Progenitor cell of endocrine pancreas (in vitro differentiated cells): ENCODE results near the gene ABCA5. TPM values are rescaled to one million over a fixed set of nuclear protein-coding genes. Genes with fewer than 3 reads are reported as not detected.

ENCODE experiments used
- DNase-seq: peaks from one replicate; pipeline ENCODE4 v3.0.0; 2021; ENCODE audit warnings: low spot score; ENCODE audit not compliant: unreplicated experiment
- H3K27ac Mint-ChIP-seq: 2 replicates; pipeline ENCODE4 v1.8.0; 2021; ENCODE audit warnings: mild to moderate bottlenecking, moderate library complexity, mixed read lengths
- H3K27me3 Mint-ChIP-seq: 2 replicates; pipeline ENCODE4 v1.8.0; 2021; ENCODE audit warnings: mixed read lengths
- H3K36me3 Mint-ChIP-seq: 2 replicates; pipeline ENCODE4 v1.8.0; 2022; ENCODE audit warnings: mixed read lengths; ENCODE audit not compliant: insufficient read depth
- H3K4me1 Mint-ChIP-seq: 2 replicates; pipeline ENCODE4 v1.8.0; 2021; ENCODE audit warnings: low read depth, mixed read lengths
- H3K4me3 Mint-ChIP-seq: 2 replicates; pipeline ENCODE4 v1.8.0; 2021; ENCODE audit warnings: low read depth, mild to moderate bottlenecking, moderate library complexity, mixed read lengths
- H3K9me3 Mint-ChIP-seq: 2 replicates; pipeline ENCODE4 v1.8.0; 2021; ENCODE audit warnings: low read depth, mixed read lengths
- CTCF ChIP-seq: fragments of 200-600 bp; sonication (generic); IDR thresholded peaks from one replicate; pipeline ENCODE4 v1.5.0; 2021; ENCODE audit warnings: antibody characterized with exemption, mild to moderate bottlenecking; ENCODE audit not compliant: unreplicated experiment
- total RNA-seq: library from RNA; stranded (reverse); gene quantifications from 2 replicates; pipeline ENCODE4 v1.2.1, GENCODE V29; 2021

ABCA5 gene
- total RNA-seq, 1 donor from 2014 or later: 10.9 TPM

GRCh38 chr17:69363488-69364210, 36.7 kb upstream of the ABCA5 start:
- Mint-ChIP-seq H3K36me3 (no peaks in the 10 kb centered on the region), H3K9me3 (no peaks in the 10 kb centered on the region), H3K27me3 (no peaks in the 10 kb centered on the region), H3K27ac (no peak overlapping the region), H3K4me1 (no peaks in the 10 kb centered on the region), H3K4me3 (no peak overlapping the region)
- TF ChIP-seq CTCF: no peak
- DNase-seq: no peak

- Mint-ChIP-seq H3K36me3 (no peaks in the 10 kb centered on the region), H3K9me3 (no peaks in the 10 kb centered on the region), H3K4me3 (no peak overlapping the region), H3K27ac (no peak overlapping the region), H3K4me1 (no peaks in the 10 kb centered on the region), H3K27me3 (no peaks in the 10 kb centered on the region)
- no peak for TF ChIP-seq CTCF
- DNase-seq: no peak
Observed at GRCh38 chr17:69361156-69361555, 34.2 kb upstream of the ABCA5 start.

GRCh38 chr17:69358688-69359596, 32.0 kb upstream of the ABCA5 start:
- DNase-seq: no peak
- H3K9me3 Mint-ChIP-seq: no peaks in the 10 kb centered on the region
- no peaks in the 10 kb centered on the region for H3K4me1 Mint-ChIP-seq

GRCh38 chr17:69357701-69358100, 30.8 kb upstream of the ABCA5 start:
- Mint-ChIP-seq H3K4me1 (no peaks in the 10 kb centered on the region), H3K36me3 (no peaks in the 10 kb centered on the region), H3K9me3 (no peaks in the 10 kb centered on the region), H3K27me3 (no peaks in the 10 kb centered on the region), H3K27ac (no peak overlapping the region), H3K4me3 (no peak overlapping the region)
- no peak for DNase-seq
- no peak for TF ChIP-seq CTCF

More at GRCh38 chr17:69358688-69359596, 32.0 kb upstream of the ABCA5 start:
- TF ChIP-seq CTCF: peak; percentile 47
- no peak overlapping the region for H3K27ac Mint-ChIP-seq
- H3K4me3 Mint-ChIP-seq: no peak overlapping the region
- H3K36me3 Mint-ChIP-seq: no peaks in the 10 kb centered on the region
- no peaks in the 10 kb centered on the region for H3K27me3 Mint-ChIP-seq

- Mint-ChIP-seq H3K9me3 (no peaks in the 10 kb centered on the region), H3K27me3 (no peaks in the 10 kb centered on the region), H3K4me3 (no peak overlapping the region), H3K36me3 (no peaks in the 10 kb centered on the region), H3K27ac (peak overlapping the region; percentile 29), H3K4me1 (no peaks in the 10 kb centered on the region)
- DNase-seq: no peak
- TF ChIP-seq CTCF: no peak
Observed at GRCh38 chr17:69356625-69357024, 29.7 kb upstream of the ABCA5 start.
